Hepatocyte (in vitro differentiated cells): ENCODE results near the gene RNASE13. TPM values are rescaled to one million over a fixed set of nuclear protein-coding genes. Genes with fewer than 3 reads are reported as not detected.

Experiments
- DNase-seq: peaks from one replicate; pipeline ENCODE4 v3.0.0-alpha.2; 2016; ENCODE audit warnings: low spot score
- H2AFZ ChIP-seq: fragments of 200-600 bp; sonication (generic); 2 replicates; pipeline ENCODE4 v1.6.0; 2016; ENCODE audit warnings: antibody characterized with exemption, mild to moderate bottlenecking
- H3K27ac ChIP-seq: fragments of 200-600 bp; sonication (generic); 2 replicates; pipeline ENCODE4 v1.5.1; 2016; ENCODE audit warnings: mild to moderate bottlenecking
- H3K27me3 ChIP-seq: fragments of 200-600 bp; sonication (generic); 2 replicates; pipeline ENCODE4 v1.6.1; 2016
- H3K36me3 ChIP-seq: fragments of 200-600 bp; sonication (generic); replicated peaks from 2 replicates; pipeline ENCODE4 v1.5.1; 2016; ENCODE audit warnings: low read depth; ENCODE audit not compliant: insufficient read depth
- H3K4me1 ChIP-seq: fragments of 200-600 bp; sonication (generic); 2 replicates; pipeline ENCODE4 v1.5.1; 2016; ENCODE audit warnings: mild to moderate bottlenecking, moderate library complexity; ENCODE audit not compliant: insufficient read depth
- H3K4me2 ChIP-seq: fragments of 200-600 bp; sonication (generic); 2 replicates; pipeline ENCODE4 v1.6.0; 2016
- H3K4me3 ChIP-seq: fragments of 200-600 bp; sonication (generic); 2 replicates; pipeline ENCODE4 v1.5.1; 2016; ENCODE audit warnings: mild to moderate bottlenecking
- H3K79me2 ChIP-seq: fragments of 200-600 bp; sonication (generic); 2 replicates; pipeline ENCODE4 v1.6.0; 2017; ENCODE audit warnings: mild to moderate bottlenecking
- H3K9me2 ChIP-seq: fragments of 200-600 bp; sonication (generic); replicated peaks from 2 replicates; pipeline ENCODE4 v1.6.0; 2017; ENCODE audit warnings: mild to moderate bottlenecking; ENCODE audit not compliant: insufficient read depth
- H3K9me3 ChIP-seq: fragments of 200-600 bp; sonication (generic); 2 replicates; pipeline ENCODE4 v1.5.1; 2016; ENCODE audit warnings: low read depth, mild to moderate bottlenecking
- H4K20me1 ChIP-seq: fragments of 200-600 bp; sonication (generic); 2 replicates; pipeline ENCODE4 v1.6.0; 2016; ENCODE audit warnings: mild to moderate bottlenecking; ENCODE audit not compliant: insufficient read depth, poor library complexity, severe bottlenecking
- EZH2 ChIP-seq: fragments of 200-600 bp; sonication (generic); IDR thresholded peaks from 2 replicates; pipeline ENCODE4 v1.6.1; 2016; ENCODE audit warnings: antibody characterized with exemption, mild to moderate bottlenecking, borderline replicate concordance
- EZH2phosphoT487 ChIP-seq: fragments of 200-600 bp; sonication (generic); IDR thresholded peaks from one replicate; pipeline ENCODE4 v1.6.1; 2018; ENCODE audit warnings: antibody characterized with exemption, mild to moderate bottlenecking, low read depth, moderate library complexity; ENCODE audit not compliant: unreplicated experiment, severe bottlenecking
- WGBS: methylation state at CpG from one replicate; pipeline ENCODE4 v1.1.6; 2016; ENCODE audit warnings: low lambda C conversion rate; ENCODE audit errors: missing lambda C conversion rate; 5-methylcytosine and 5-hydroxymethylcytosine counted together
- polyA plus RNA-seq: library from polyadenylated mRNA; unstranded; fragments of >200 nt; fragmentation: Nextera tagmentation; extraction: Ambion mirVana; gene quantifications from 2 replicates; pipeline ENCODE4 v1.2.1, GENCODE V29; 2016
- total RNA-seq: library from RNA; depleted of rRNA; stranded (reverse); fragments of >200 nt; gene quantifications from 2 replicates; pipeline ENCODE4 v1.2.3, GENCODE V29; 2014
- TF ChIP-seq, protein P1 (sequence below): fragments of 200-600 bp; sonication (generic); IDR thresholded peaks from 2 replicates; pipeline ENCODE4 v1.5.1; 2016; ENCODE audit warnings: antibody characterized with exemption, mild to moderate bottlenecking; ENCODE audit not compliant: poor library complexity

RNASE13 gene
- total and polyA plus RNA-seq, 2 experiments from 2014 or later, result not detected

DNA sequence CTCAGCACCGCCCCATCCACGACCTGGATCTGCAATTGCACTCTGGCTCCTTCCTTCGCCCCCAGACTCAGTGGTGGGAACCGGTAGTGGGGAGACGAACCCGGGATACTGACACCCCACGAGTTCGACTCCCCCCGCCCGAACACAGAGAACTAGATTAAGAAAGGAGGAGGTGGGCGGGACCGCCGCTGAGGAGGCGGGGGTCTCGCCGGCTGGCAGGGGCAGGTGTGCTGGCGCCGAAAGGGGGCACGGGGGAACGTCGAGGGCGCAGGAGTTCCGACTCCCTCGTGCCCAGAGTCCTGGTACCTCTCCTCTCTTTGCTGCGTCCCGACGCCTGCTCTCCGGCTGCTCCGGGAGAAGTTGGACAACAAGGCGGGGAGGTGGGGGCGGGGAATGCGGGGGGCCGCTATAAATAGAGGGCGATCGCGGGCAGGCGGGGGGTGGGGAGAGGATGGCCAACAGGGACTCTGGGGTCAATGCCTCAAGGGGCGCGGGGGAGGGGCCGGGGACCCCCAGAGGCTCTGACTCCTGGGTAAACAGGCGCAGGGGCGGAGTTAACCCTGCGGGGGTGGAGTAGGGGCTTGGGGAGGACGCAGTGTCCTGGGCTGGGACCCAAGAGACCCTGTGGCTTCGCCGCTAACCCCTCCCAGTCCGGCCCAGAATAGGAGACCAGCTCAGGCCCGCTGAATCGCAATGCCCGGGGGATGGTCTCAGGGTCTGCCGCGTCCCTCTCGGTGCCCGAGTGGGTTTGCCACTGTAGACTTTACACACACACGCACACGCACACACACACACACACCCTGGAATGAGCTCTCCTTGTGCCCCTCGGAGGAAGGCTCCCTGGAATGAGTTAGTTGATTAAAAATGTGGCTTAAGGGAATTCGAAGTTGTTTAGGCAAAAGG, 9.0 kb downstream of the RNASE13 start:
- DNase-seq, result peak; percentile 54
- Histone ChIP-seq H4K20me1 (no peaks in the 10 kb centered on the region), H3K9me3 (no peaks in the 10 kb centered on the region), H3K4me3 (peak overlapping the region; percentile 76), H3K27ac (peak overlapping the region; percentile 82), H3K4me1 (peaks cover 16% of the 10 kb centered on the region), H2AFZ (peak overlapping the region; percentile 58), H3K36me3 (no peaks in the 10 kb centered on the region), H3K27me3 (no peaks in the 10 kb centered on the region), H3K4me2 (peak overlapping the region; percentile 94), H3K79me2 (peaks cover 14% of the 10 kb centered on the region), H3K9me2 (no peaks in the 10 kb centered on the region)
- TF ChIP-seq, protein P1, sequence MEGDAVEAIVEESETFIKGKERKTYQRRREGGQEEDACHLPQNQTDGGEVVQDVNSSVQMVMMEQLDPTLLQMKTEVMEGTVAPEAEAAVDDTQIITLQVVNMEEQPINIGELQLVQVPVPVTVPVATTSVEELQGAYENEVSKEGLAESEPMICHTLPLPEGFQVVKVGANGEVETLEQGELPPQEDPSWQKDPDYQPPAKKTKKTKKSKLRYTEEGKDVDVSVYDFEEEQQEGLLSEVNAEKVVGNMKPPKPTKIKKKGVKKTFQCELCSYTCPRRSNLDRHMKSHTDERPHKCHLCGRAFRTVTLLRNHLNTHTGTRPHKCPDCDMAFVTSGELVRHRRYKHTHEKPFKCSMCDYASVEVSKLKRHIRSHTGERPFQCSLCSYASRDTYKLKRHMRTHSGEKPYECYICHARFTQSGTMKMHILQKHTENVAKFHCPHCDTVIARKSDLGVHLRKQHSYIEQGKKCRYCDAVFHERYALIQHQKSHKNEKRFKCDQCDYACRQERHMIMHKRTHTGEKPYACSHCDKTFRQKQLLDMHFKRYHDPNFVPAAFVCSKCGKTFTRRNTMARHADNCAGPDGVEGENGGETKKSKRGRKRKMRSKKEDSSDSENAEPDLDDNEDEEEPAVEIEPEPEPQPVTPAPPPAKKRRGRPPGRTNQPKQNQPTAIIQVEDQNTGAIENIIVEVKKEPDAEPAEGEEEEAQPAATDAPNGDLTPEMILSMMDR, result no peak
- 5% methylated on average over 36 of the region's 58 CpGs for WGBS

DNA sequence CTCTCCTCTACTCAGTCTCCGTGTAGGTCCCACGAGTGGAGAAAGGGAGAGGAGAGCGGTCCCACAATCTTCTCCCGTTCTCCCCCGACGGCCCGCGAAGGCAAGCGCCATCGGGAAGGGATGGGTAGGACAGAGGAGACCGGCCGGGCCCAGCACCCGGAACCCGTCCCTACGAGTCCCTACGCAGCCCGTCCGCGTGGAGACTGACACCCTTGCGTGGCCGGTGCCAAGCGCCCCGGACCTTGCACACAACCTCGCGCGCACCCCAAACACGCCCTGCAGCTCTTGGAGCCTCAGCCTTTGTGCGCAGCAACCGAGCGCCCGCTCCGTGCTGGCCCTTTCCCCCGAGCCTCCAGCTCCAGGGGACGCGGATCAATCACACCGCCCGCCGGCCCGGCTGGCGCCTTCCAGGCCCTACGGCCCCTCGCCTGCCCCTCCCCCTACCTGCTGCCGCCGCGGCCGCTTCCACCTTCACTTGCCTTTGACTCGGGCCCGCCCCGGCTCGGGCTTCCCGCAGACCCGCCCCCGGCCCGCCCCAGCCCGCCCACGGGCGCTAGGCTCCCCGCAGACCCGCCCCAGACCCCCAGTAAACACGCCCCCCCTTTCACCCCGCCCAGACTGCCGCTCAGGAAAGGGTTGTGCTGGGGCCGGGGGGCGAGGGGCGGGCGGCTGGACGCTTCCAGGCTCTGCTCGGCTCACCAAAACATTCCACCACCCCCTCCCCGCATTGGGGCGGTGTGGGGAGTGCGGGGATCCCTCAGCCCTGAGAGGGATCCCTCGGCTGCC, 9.8 kb downstream of the RNASE13 start, which contains the start of gene NDRG2:
NDRG2 (minus strand) TSS at position 477 of the 786 bp plus-strand sequence. CDS start 1,746 bp downstream, outside the sequence.
- Histone ChIP-seq H3K4me1 (peaks cover 16% of the 10 kb centered on the region), H3K27me3 (no peaks in the 10 kb centered on the region), H2AFZ (peak within 1 kb of the TSS; percentile 58), H3K4me2 (peak within 1 kb of the TSS; percentile 94), H3K4me3 (peak within 1 kb of the TSS; percentile 76), H3K79me2 (peaks cover 14% of the 10 kb centered on the region), H3K9me2 (no peaks in the 10 kb centered on the region), H3K9me3 (no peaks in the 10 kb centered on the region), H3K27ac (peak within 1 kb of the TSS; percentile 82), H4K20me1 (no peaks in the 10 kb centered on the region), H3K36me3 (no peaks in the 10 kb centered on the region)
- WGBS, result under 1% methylated on average over 45 of the region's 72 CpGs
- DNase-seq, result peak; percentile 92
- TF ChIP-seq EZH2, result no peak
- TF ChIP-seq, protein P1, result no peak

DNA sequence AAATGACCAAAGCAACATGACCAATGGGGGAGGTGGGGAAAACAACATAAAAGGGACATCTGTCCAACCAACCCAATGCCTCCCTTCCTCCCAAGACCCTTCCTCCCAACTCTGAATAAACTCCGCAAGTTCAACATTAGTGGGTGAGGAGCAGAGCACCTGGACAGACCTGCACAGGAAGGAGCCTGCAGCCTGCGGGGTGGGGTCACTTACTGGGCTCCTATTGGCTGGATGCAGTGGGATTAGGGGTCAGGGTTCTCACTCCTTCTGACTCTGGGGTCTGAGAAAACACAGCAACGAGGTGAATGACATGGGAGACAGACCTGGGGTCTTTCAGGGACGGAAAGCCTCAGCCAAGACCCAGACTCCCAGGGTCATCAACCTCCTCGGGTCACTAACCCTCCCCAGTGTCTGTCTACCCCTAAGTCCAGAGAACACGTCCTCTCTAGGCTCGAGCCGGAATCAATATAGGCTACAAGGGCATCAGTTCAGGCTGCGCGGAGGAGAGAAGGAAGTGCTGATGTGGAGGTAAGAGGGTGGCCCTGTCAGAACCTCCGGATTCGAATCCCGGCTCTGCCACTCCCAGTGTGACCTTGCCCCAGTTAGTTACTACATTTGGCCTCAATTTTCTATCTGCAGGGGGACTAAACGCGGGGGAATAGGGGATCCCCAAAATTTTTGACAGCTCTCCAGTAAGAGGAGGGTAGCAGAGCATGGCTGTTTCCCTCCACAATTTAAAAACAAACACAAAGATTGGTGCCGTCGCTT, 10.6 kb downstream of the RNASE13 start:
- H3K4me1 ChIP-seq, result peaks cover 16% of the 10 kb centered on the region
- peak overlapping the region; percentile 76 for H3K4me3 ChIP-seq
- peak overlapping the region; percentile 94 for H3K4me2 ChIP-seq
- peak overlapping the region; percentile 58 for H2AFZ ChIP-seq
- no peaks in the 10 kb centered on the region for H3K27me3 ChIP-seq
- H3K79me2 ChIP-seq, result peaks cover 14% of the 10 kb centered on the region
- no peaks in the 10 kb centered on the region for H4K20me1 ChIP-seq
- no peak for TF ChIP-seq EZH2phosphoT487
- no peak for TF ChIP-seq EZH2
- TF ChIP-seq, protein P1, result no peak
- H3K9me3 ChIP-seq, result no peaks in the 10 kb centered on the region
- peak overlapping the region; percentile 82 for H3K27ac ChIP-seq
- peak; percentile 27 for DNase-seq
- no peaks in the 10 kb centered on the region for H3K9me2 ChIP-seq
- no peaks in the 10 kb centered on the region for H3K36me3 ChIP-seq
- WGBS, result 17% methylated on average over 17 of the region's 17 CpGs
